ENCODE measurements around the gene NKAIN2.
"Not testable (repeated sequence)": the region's sequence is repeated elsewhere in the genome, so short reads cannot be mapped to it uniquely, and the experiment has no call there.

The NKAIN2 gene

GRCh38 chr6:124490122-124490521, 686.5 kb downstream of the NKAIN2 start:
- no peak for DNase-seq

- no peak for DNase-seq
Observed at GRCh38 chr6:124493259-124493658, 689.6 kb downstream of the NKAIN2 start.

- no peak for DNase-seq
Observed at GRCh38 chr6:124494956-124495664, 691.4 kb downstream of the NKAIN2 start.

- peak in 3 of 58 donors; percentile 9 to 26 (median 13) for DNase-seq
Observed at GRCh38 chr6:124495665-124496190, 692.1 kb downstream of the NKAIN2 start.

- no peak for DNase-seq
Observed at GRCh38 chr6:124496334-124496733, 692.7 kb downstream of the NKAIN2 start.

GRCh38 chr6:124512431-124512830, 708.8 kb downstream of the NKAIN2 start:
- peak in 1 of 58 donors; percentile 11 for DNase-seq

- no peak for DNase-seq
Observed at GRCh38 chr6:124517339-124517738, 713.7 kb downstream of the NKAIN2 start.

- DNase-seq: no peak
Observed at GRCh38 chr6:124520514-124520913, 716.8 kb downstream of the NKAIN2 start.

GRCh38 chr6:124522335-124522734, 718.7 kb downstream of the NKAIN2 start:
- no peak for DNase-seq

- DNase-seq: no peak
Observed at GRCh38 chr6:124524491-124525200, 721.0 kb downstream of the NKAIN2 start.

- no peak for DNase-seq
Observed at GRCh38 chr6:124530926-124531325, 727.3 kb downstream of the NKAIN2 start.

- no peak for DNase-seq
Observed at GRCh38 chr6:124535299-124535698, 731.6 kb downstream of the NKAIN2 start.

- DNase-seq: no peak
Observed at GRCh38 chr6:124535746-124536145, 732.1 kb downstream of the NKAIN2 start.

- no peak for DNase-seq
Observed at GRCh38 chr6:124536157-124536841, 732.6 kb downstream of the NKAIN2 start.

- no peak for DNase-seq
Observed at GRCh38 chr6:124536842-124537191, 733.2 kb downstream of the NKAIN2 start.

- no peak for DNase-seq
Observed at GRCh38 chr6:124539096-124539495, 735.4 kb downstream of the NKAIN2 start.

GRCh38 chr6:124541573-124541972, 737.9 kb downstream of the NKAIN2 start:
- DNase-seq: no peak

- no peak for DNase-seq
Observed at GRCh38 chr6:124546601-124547000, 742.9 kb downstream of the NKAIN2 start.

- DNase-seq: no peak
Observed at GRCh38 chr6:124551711-124552233, 748.1 kb downstream of the NKAIN2 start.

GRCh38 chr6:124557873-124558272, 754.2 kb downstream of the NKAIN2 start:
- DNase-seq: no peak

GRCh38 chr6:124560078-124560477, 756.4 kb downstream of the NKAIN2 start:
- DNase-seq: not testable (repeated sequence)
